HAP-1 (cell line): ENCODE measurements around the gene S100A10.

Source experiments
- DNase-seq, 2 experiments: peaks; one replicate each; pipeline ENCODE4 v3.0.0-alpha.2; 2016 to 2020; ENCODE audit warnings: low spot score in 2 of 2
- H3K27me3 ChIP-seq: fragments of 250-450 bp; sonication (Bioruptor Pico); 2 replicates; pipeline ENCODE4 v1.5.1; 2020; ENCODE audit warnings: low read depth, mild to moderate bottlenecking, moderate library complexity
- H3K36me3 ChIP-seq: fragments of 250-450 bp; sonication (Bioruptor Pico); replicated peaks from 2 replicates; pipeline ENCODE4 v1.5.1; 2020; ENCODE audit warnings: mild to moderate bottlenecking
- H3K4me1 ChIP-seq: fragments of 250-450 bp; sonication (Bioruptor Pico); 2 replicates; pipeline ENCODE4 v1.5.1; 2020; ENCODE audit warnings: mild to moderate bottlenecking
- H3K4me3 ChIP-seq: fragments of 250-450 bp; sonication (Bioruptor Pico); 2 replicates; pipeline ENCODE4 v1.5.1; 2020; ENCODE audit warnings: mild to moderate bottlenecking, moderate library complexity
- H3K9me3 ChIP-seq: fragments of 250-450 bp; sonication (Bioruptor Pico); 2 replicates; pipeline ENCODE4 v1.5.1; 2020; ENCODE audit warnings: mild to moderate bottlenecking, moderate library complexity
- in situ Hi-C: fragments of 300-500 bp; cut with MboI; formaldehyde crosslinking; loops from 3 replicates; pipeline ENCODE4 v1.14.3; 2020; ENCODE audit warnings: low sequenced_read_pairs, inconsistent platforms, mixed read lengths

Gene S100A10

DNA sequence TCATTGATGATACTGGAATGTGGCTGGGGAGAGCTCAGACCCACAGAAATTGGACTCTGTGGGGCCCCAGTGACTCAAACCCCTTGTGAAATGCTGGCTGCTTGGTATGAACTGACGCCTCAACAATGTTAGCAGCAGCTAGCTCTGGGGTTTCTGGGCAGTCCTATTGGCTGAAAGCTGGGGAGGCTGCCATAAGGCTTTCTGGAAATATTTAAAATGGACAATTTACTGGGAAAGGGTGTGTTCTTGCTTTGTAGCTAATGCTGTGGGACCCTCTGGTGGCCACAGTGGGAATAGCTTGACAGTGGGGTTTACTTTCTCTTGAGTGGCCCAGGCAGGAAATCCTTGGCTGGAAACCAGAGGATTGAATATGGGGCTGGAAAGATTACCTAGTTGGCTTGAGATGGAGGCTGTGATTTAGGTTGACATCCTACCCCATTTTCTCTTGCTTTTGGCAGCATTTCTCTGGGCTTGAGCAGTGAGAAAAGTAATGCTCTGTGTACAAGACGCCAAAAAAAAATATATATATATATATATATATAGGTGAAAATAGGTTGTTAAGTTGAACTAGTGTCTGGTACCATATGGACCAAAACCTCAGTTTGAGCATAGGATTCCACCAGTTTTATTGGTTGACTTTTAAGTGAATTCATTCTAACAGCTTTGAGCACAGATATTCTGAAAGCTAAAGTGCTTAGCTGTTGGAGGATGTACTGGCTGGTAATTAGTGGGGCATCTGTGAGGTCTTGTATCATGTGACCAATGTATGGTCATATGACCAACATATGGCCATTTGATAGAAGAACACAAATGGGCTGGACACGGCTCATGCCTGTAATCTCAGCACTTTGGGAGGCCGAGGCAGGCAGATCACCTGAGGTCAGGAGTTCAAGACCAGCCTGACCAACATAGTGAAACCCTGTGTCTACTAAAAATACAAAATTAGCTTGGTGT is 8.2 kb upstream of the S100A10 start:
- H3K27me3 ChIP-seq: peaks cover 41% of the 10 kb centered on the region
- H3K9me3 ChIP-seq: no peaks in the 10 kb centered on the region
- DNase-seq: peak; percentile 78 to 91
- H3K4me1 ChIP-seq: no peaks in the 10 kb centered on the region
- in situ Hi-C loops: no loop called here
- H3K4me3 ChIP-seq: no peak overlapping the region
- no peaks in the 10 kb centered on the region for H3K36me3 ChIP-seq

DNA sequence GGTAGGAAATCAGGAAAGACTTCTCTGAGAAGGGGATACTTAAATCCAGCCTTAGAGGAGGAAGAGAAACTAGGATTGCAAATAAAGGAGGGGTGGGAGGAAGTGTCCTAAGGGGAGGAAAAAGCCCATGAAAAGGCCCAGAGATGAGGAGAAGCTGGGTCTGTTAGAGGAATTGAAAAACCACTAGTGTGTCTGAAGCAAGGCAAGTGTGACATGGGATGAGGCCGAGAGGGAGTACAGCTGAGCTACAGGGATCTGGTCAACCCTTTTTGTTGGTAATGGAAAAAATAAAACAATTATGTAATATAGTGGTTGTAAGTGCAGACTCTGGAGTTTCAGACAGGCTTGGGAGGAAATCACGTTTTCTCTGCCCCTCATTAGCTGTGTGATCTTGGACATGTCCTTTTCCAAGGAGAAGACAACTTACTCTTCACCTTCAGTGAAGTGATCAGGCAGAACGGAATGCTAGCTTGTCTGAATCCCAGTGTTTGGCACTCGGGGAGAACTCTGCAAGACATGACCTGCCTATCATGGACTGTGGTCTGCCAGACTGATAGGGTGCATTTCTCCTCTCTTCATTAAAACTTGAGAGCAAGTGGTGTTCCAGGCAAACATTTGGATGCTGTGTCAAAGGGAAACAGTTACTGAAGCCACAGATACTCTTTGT is 7.4 kb upstream of the S100A10 start:
- Histone ChIP-seq H3K9me3 (no peaks in the 10 kb centered on the region), H3K4me1 (peaks cover 3% of the 10 kb centered on the region), H3K36me3 (no peaks in the 10 kb centered on the region), H3K4me3 (no peak overlapping the region), H3K27me3 (peaks cover 37% of the 10 kb centered on the region)
- in situ Hi-C loops: no loop called here
- no peak for DNase-seq

DNA sequence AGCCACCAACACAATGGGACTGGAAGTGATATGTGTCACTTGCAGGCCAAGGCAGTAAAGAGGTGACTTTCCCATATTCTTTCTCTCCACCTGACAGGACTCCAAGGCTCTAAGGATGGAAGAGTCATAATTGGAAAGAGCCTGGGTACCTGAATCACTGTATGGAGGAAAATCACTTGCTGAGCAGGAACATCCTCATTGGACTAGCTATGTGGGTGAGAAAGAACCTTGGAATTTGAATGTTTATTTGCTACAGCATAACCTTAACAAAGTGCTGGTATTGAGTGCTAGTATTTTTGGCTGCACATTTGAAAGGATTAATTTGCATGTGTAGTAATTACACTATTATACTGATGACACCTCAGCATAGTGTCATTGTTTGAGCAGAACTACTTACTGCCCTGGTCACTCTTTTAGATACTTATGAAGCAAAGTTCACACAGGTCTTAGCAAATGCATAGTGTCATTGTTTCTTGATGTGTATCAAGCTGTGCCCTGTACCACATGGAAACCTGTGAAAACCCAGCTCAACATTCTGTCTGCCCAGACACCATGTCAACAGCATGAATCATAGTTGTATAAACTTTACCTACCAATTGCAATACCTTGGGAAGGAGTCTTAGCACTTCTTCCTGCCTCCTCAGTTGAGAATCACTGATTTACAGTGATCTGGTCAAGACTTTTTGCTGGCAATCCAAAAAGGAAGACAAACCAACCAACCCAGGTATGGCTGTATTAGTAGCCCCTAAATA is 5.1 kb upstream of the S100A10 start:
- peaks cover 17% of the 10 kb centered on the region for H3K4me1 ChIP-seq
- no peaks in the 10 kb centered on the region for H3K36me3 ChIP-seq
- in situ Hi-C loops: loop anchor here (5.0 kb wide), 1 partner anchor 66 kb away; no protein-coding TSS in a partner anchor
- H3K4me3 ChIP-seq: no peak overlapping the region
- DNase-seq: no peak
- peaks cover 13% of the 10 kb centered on the region for H3K27me3 ChIP-seq
- H3K9me3 ChIP-seq: no peaks in the 10 kb centered on the region

DNA sequence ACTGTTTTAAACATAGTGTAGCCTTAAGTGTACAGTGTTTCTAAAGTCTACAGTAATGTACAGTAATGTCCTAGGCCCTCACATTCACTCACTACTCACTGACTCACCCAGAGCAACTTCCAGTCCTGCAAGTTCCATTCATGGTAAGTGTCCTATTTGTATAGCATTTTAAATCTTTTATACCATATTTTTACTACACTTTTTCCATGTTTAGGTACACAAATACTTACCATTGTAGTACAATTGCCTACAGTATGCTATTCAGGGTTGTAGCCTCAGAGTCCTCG is 3.6 kb upstream of the S100A10 start:
- Histone ChIP-seq H3K4me3 (no peak overlapping the region), H3K36me3 (no peaks in the 10 kb centered on the region), H3K9me3 (no peaks in the 10 kb centered on the region), H3K4me1 (peaks cover 18% of the 10 kb centered on the region), H3K27me3 (no peaks in the 10 kb centered on the region)
- in situ Hi-C loops: loop anchor here (5.0 kb wide), 1 partner anchor 65 kb away; no protein-coding TSS in a partner anchor
- no peak for DNase-seq

DNA sequence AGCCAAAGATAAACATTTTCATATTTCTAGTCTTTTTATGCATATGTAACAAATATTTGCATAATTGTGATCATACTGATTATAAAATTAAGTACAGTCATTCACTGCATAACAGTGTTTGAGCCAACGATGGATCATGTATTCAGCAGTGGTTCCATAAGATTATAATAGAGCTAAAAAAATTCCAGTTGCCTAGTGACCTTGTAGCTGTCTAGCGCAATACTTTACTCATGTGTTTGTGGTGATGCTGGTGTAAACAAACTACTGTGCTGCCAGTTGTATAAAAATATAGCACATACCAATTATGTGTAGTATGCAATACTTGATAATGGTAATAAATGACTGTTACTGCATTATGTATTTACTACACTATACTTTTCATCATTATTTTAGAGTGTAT is 2.1 kb upstream of the S100A10 start:
- in situ Hi-C loops: loop anchor here (5.0 kb wide), 1 partner anchor 63 kb away; no protein-coding TSS in a partner anchor
- Histone ChIP-seq H3K27me3 (no peaks in the 10 kb centered on the region), H3K4me3 (no peak overlapping the region)

DNA sequence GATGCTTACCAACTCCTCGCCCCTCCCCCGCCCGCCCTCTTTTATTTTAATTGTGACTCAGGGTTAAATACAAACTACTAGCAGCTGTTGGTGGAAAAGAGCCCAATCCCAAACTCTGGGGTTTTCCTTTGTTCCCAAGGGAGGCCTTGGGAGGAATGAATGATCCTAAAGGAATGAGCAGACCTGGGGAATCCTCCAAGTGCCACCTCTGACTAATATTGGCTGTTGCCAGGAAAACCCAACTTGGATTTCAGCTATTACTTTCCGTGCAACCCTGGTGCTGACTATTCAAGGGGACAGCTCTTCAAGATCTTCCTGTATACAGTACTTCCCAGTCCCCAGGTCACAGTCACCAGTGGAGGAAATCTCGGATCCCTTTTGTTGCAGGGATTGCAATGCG is 1.3 kb upstream of the S100A10 start:
- no peaks in the 10 kb centered on the region; the same call in 1 of the 2 replicates for H3K36me3 ChIP-seq
- DNase-seq: no peak
- in situ Hi-C loops: loop anchor here (5.0 kb wide), 1 partner anchor 63 kb away; no protein-coding TSS in a partner anchor
- H3K27me3 ChIP-seq: no peaks in the 10 kb centered on the region
- no peak overlapping the region for H3K4me3 ChIP-seq
- H3K9me3 ChIP-seq: no peaks in the 10 kb centered on the region
- peaks cover 41% of the 10 kb centered on the region for H3K4me1 ChIP-seq

More for the DNA sequence above, 2.1 kb upstream of the S100A10 start:
- DNase-seq: no peak
- Histone ChIP-seq H3K9me3 (no peaks in the 10 kb centered on the region), H3K36me3 (no peaks in the 10 kb centered on the region), H3K4me1 (peaks cover 33% of the 10 kb centered on the region)

- DNase-seq: peak in 1 of 2 experiments; percentile 55
- Histone ChIP-seq H3K27me3 (no peaks in the 10 kb centered on the region), H3K36me3 (no peaks in the 10 kb centered on the region; the same call in 1 of the 2 replicates), H3K4me1 (peaks cover 56% of the 10 kb centered on the region), H3K4me3 (peak overlapping the region; percentile 60), H3K9me3 (no peaks in the 10 kb centered on the region)
- in situ Hi-C loops: no loop called here
These were observed 450 bp downstream of the S100A10 start for GRCh38 chr1:151993084-151993733.

DNA sequence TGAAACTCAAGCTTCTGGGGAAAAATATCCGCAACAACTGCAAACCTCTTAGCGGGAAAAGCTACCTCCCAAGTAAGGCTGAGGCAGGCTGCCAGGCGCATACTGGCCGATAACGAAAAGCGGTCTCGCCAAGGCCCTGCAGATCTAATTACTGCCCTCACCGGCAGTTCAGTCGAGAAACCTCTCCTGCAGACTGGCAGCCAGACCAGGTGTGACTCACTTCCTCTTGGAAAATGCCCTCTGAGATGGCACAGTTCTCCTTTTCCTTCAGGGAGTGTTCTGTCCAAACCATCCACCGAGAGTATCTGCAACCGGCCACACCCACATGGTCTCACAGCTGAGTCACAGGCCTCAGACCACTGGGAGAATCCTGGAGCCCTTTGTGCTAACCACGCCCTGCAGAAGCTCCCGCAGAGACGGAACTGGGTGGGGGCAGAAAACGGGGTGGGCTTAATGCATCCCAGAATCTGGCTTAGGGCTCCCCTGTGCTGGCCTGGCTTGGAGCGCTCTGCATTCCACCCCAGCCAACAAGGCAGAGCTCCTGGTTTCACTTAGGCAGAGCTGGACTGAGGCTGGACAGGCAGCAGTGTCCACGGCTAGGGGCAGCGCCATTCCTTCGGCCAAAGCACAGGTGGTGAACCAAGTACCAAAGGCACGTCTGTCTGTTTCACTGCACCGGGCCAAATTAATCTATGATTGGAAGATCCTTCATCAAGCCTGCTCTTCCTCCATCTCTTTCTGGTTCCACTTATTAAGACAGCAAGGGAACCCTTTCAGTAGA is 1.2 kb downstream of the S100A10 start:
- Histone ChIP-seq H3K36me3 (no peaks in the 10 kb centered on the region; the same call in 1 of the 2 replicates), H3K27me3 (no peaks in the 10 kb centered on the region), H3K4me3 (peak overlapping the region; percentile 60), H3K9me3 (no peaks in the 10 kb centered on the region), H3K4me1 (peaks cover 63% of the 10 kb centered on the region)
- in situ Hi-C loops: no loop called here
- DNase-seq: peak; percentile 85 to 86

DNA sequence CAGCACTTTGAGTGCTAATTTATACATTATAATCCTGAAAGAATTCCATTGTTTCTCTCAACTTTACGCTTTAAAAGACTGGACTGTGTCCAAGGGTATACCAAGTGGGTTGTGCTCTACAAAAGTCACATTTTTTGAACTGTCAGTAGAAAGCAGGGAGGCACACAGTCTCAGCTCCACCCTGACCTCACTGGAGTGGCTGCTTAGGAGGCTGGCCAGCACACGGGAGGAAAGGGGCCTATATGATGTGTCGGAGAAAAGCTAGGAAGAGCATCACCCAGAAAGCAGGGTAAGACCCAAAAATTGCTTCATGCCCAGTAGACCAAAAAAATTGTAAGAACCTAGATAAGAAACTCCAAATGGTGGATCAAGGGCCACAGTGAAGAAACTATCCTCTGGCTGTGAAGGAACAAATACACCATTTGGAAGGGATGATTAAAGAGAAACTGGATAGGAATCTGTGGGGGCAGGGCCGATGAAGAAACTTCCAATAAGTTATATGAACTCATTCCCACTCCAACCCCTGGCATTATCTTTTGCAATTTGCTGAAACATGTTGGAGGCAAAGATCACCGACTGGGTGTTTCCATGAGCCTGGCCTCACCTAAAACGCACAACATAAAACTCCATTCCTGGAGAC is 1.9 kb downstream of the S100A10 start:
- in situ Hi-C loops: no loop called here
- no peaks in the 10 kb centered on the region for H3K9me3 ChIP-seq
- peaks cover 69% of the 10 kb centered on the region for H3K4me1 ChIP-seq
- no peaks in the 10 kb centered on the region for H3K27me3 ChIP-seq
- no peak for DNase-seq
- H3K4me3 ChIP-seq: peak overlapping the region; percentile 60
- H3K36me3 ChIP-seq: no peaks in the 10 kb centered on the region; the same call in 1 of the 2 replicates

GRCh38 chr1:151990856-151991198 is 2.8 kb downstream of the S100A10 start:
- in situ Hi-C loops: no loop called here
- DNase-seq: peak; percentile 61 to 78
- no peak overlapping the region for H3K4me3 ChIP-seq
- no peaks in the 10 kb centered on the region for H3K27me3 ChIP-seq
- no peaks in the 10 kb centered on the region for H3K9me3 ChIP-seq
- H3K36me3 ChIP-seq: peaks cover 3% of the 10 kb centered on the region
- H3K4me1 ChIP-seq: peaks cover 72% of the 10 kb centered on the region

DNA sequence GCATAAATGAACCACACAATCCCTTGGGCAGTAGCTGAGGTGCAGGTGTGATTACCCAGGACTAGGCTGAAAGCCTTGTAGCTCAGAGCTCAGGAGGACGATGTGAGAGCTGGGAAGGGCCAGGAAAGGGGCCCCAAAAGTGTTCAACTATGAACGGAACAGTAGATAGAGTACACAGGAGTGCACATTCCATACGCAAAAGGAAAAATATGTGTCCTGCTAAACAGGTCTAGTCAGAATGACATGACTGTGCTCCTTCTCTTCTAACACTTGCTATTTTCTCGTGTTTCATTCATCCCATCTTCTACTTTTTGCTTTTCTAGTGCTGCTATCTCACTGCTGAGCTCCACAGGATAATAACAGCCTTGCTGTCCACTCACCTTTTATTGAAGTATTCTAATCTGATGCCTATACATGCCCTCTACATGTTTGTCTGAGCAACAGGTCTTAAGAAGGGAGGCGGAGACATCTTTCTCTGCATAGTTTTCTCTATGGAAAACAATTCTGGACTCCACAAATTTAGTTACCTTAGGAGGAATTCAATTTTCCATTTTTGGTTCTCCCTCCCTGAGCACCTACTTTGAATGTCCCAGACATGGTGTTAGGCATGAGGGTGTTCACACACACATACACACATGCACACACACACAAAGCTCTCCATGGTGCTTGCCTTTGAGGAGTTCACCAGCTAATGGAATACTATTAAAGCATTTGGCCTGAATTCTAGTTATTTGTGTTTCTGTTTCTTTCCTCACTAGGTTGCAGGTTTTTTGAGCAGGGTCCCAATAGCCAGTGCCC is 3.4 kb downstream of the S100A10 start:
- Histone ChIP-seq H3K4me3 (no peak overlapping the region), H3K27me3 (no peaks in the 10 kb centered on the region), H3K36me3 (peaks cover 9% of the 10 kb centered on the region), H3K4me1 (peaks cover 73% of the 10 kb centered on the region), H3K9me3 (no peaks in the 10 kb centered on the region)
- no peak for DNase-seq
- in situ Hi-C loops: no loop called here
